GM12801 (cell line): ENCODE results near the gene PRKCH.

ENCODE experiments used
- TF ChIP-seq, protein P1 (sequence below): IDR thresholded peaks from one replicate; pipeline ENCODE4 v1.5.1; 2011; ENCODE audit warnings: control low read depth; ENCODE audit not compliant: insufficient read length; ENCODE audit errors: extremely low read depth

PRKCH gene

GRCh38 chr14:61379639-61380184 lies 58.3 kb downstream of the PRKCH start:
- TF ChIP-seq, protein P1, sequence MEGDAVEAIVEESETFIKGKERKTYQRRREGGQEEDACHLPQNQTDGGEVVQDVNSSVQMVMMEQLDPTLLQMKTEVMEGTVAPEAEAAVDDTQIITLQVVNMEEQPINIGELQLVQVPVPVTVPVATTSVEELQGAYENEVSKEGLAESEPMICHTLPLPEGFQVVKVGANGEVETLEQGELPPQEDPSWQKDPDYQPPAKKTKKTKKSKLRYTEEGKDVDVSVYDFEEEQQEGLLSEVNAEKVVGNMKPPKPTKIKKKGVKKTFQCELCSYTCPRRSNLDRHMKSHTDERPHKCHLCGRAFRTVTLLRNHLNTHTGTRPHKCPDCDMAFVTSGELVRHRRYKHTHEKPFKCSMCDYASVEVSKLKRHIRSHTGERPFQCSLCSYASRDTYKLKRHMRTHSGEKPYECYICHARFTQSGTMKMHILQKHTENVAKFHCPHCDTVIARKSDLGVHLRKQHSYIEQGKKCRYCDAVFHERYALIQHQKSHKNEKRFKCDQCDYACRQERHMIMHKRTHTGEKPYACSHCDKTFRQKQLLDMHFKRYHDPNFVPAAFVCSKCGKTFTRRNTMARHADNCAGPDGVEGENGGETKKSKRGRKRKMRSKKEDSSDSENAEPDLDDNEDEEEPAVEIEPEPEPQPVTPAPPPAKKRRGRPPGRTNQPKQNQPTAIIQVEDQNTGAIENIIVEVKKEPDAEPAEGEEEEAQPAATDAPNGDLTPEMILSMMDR = no peak

- TF ChIP-seq, protein P1 = no peak
Observed at GRCh38 chr14:61380984-61381383, 59.6 kb downstream of the PRKCH start.

- TF ChIP-seq, protein P1 = no peak
Observed at GRCh38 chr14:61381553-61381952, 60.2 kb downstream of the PRKCH start.

GRCh38 chr14:61382842-61383241 lies 61.5 kb downstream of the PRKCH start:
- TF ChIP-seq, protein P1 = no peak

DNA sequence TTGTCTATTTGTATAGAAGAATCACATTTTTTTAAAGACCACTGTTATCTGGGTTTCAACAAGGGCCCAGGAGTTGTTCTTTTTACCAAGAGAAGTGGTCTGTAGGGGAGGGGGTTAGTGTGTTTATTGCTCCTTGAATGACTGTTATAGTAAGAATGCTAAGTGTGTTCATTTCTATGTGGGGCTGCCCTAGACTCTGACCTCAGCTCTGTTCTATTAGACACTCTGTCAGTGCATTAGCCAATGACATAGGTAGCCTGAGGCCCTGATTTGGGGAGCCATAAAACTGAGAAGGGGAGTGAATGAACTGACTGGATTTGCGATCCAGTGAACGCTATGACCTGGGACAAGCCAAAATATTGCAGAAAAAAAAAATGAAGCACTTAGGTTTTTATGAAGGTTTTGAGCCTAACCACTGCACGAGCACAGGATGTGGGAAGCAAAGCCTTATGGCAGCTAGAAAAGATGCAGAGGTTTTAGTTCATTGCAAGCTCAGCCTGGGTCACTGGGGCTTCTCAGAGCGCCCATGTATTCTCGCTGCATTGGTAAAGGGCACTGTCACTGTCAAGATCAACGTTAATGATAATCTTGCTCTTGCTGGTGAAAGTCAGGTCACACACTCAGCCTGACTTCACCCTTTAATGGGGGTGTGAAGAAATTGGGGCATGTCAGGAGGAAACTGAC lies 63.8 kb downstream of the PRKCH start:
- TF ChIP-seq, protein P1 = no peak

- TF ChIP-seq, protein P1 = no peak
Observed at GRCh38 chr14:61386173-61386772, 64.9 kb downstream of the PRKCH start.

- TF ChIP-seq, protein P1 = no peak
Observed at GRCh38 chr14:61387076-61387475, 65.7 kb downstream of the PRKCH start.
